Esophagus muscularis mucosa (tissue), 3 donors: ENCODE data around the gene SIDT2.

Experiments
- CTCF ChIP-seq, 3 experiments: fragments of 200-600 bp in 2 of 3; fragments of 450-650 bp in 1 of 3; sonication (generic) in 2 of 3; IDR thresholded peaks; one replicate each; pipeline ENCODE4 v1.5.1; 2017 to 2019; ENCODE audit warnings: antibody characterized with exemption in 3 of 3, mild to moderate bottlenecking in 2 of 3, moderate library complexity in 1 of 3
- POLR2A ChIP-seq: fragments of 450-650 bp; IDR thresholded peaks from one replicate; pipeline ENCODE4 v1.6.1; 2017; ENCODE audit warnings: antibody characterized with exemption, moderate library complexity, mild to moderate bottlenecking, low read depth

GRCh38 chr11:117225553-117226170, 47.1 kb downstream of the SIDT2 start:
- TF ChIP-seq CTCF (IDR thresholded peaks at IDR 0.05) (no peak), POLR2A (no peak)
